K562 (cell line): ENCODE data around the gene IGF1R. TPM values are rescaled to one million over a fixed set of nuclear protein-coding genes. Genes with fewer than 3 reads are reported as not detected.

Experiments
- ATAC-seq: fragments of 200-7000 bp; cut with Tn5 transposase; 3 replicates; pipeline ENCODE4 v1.9.1; 2020; ENCODE audit warnings: moderate library complexity
- BruUV-seq: library from RNA; stranded (reverse); fragments of 400-500 nt; replicated peaks from 2 replicates; lab custom pipeline; 2021; lab: Mats Ljungman, UMichigan
- CTCF ChIA-PET: fragments of 300-600 bp; formaldehyde crosslinking; extraction: SDS; loops from one replicate; lab custom pipeline; 2021; ENCODE audit warnings: low intra/inter-chr PET ratio; lab: Yijun Ruan, JAX
- POLR2A ChIA-PET: fragments of 300-600, 350-650 bp; sonication (Branson Sonifier 250); formaldehyde crosslinking; extraction: SDS; loops from one replicate; lab custom pipeline; 2021; ENCODE audit warnings: antibody characterized with exemption, inconsistent platforms; lab: Yijun Ruan, JAX
- DNase-seq, 4 experiments: peaks; one replicate each; pipeline versions ENCODE4 v3.0.0 to v3.0.0-alpha.2; 2011 to 2018; ENCODE audit warnings: low spot score in 3 of 4, mixed read lengths in 3 of 4; ENCODE audit errors: extremely low read depth in 1 of 4
- FAIRE-seq: peaks from 2 replicates; lab custom pipeline; 2011; peaks lifted over from hg19 to GRCh38; lab: Jason Lieb, UNC
- H2AFZ ChIP-seq: 2 replicates; pipeline ENCODE4 v1.6.0; 2011; ENCODE audit warnings: low read depth, low read length, control low read depth, inconsistent platforms
- H3K27ac ChIP-seq: fragments of 200-600 bp; 3 replicates; pipeline ENCODE4 v1.8.0; 2011; ENCODE audit warnings: low read depth, mild to moderate bottlenecking, control low read depth, inconsistent platforms, low read length, moderate library complexity, mixed read lengths; ENCODE audit errors: extremely low read depth
- H3K27me3 ChIP-seq, 2 experiments: fragments of 300-600 bp in 1 of 2; 2 replicates in 1 of 2; 3 replicates in 1 of 2; pipeline versions ENCODE4 v1.6.0 to v1.8.0; 2011; ENCODE audit warnings: inconsistent platforms in 2 of 2, low read length in 2 of 2, mild to moderate bottlenecking in 1 of 2, mixed read lengths in 1 of 2, moderate library complexity in 1 of 2; ENCODE audit not compliant: control insufficient read depth in 2 of 2, insufficient read depth in 2 of 2
- H3K36me3 ChIP-seq: fragments of 300-600 bp; 3 replicates; pipeline ENCODE4 v1.8.0; 2011; ENCODE audit warnings: mild to moderate bottlenecking, low read length, inconsistent platforms; ENCODE audit not compliant: control insufficient read depth, insufficient read depth
- H3K4me1 ChIP-seq, 2 experiments: fragments of 200-600 bp in 1 of 2; replicated peaks in 1 of 2; 2 replicates in 1 of 2; 3 replicates in 1 of 2; pipeline versions ENCODE4 v1.5.1 to v1.8.0; 2011; ENCODE audit warnings: inconsistent platforms in 2 of 2, low read length in 2 of 2, mild to moderate bottlenecking in 1 of 2, mixed read lengths in 1 of 2, moderate library complexity in 1 of 2; ENCODE audit not compliant: control insufficient read depth in 2 of 2, insufficient read depth in 2 of 2
- H3K4me2 ChIP-seq: 2 replicates; pipeline ENCODE4 v1.6.1; 2011; ENCODE audit warnings: low read length, control low read depth, inconsistent platforms, mixed read lengths; ENCODE audit not compliant: insufficient read depth
- H3K4me3 ChIP-seq: fragments of 200-600 bp; sonication (generic), shearing (Covaris generic); 2 replicates; pipeline ENCODE4 v1.5.1; 2016; ENCODE audit warnings: control low read depth, inconsistent platforms
- H3K79me2 ChIP-seq: fragments of 200-600 bp; 3 replicates; pipeline ENCODE4 v1.8.0; 2011; ENCODE audit warnings: low read length, inconsistent platforms; ENCODE audit not compliant: control insufficient read depth, insufficient read depth
- H3K9ac ChIP-seq, 2 experiments: 2 replicates each; pipeline versions ENCODE4 v1.6.0 to v1.6.1; 2011; ENCODE audit warnings: low read depth in 2 of 2, low read length in 2 of 2, control low read depth in 1 of 2, inconsistent platforms in 1 of 2, mild to moderate bottlenecking in 1 of 2, mixed read lengths in 1 of 2; ENCODE audit not compliant: insufficient read depth in 1 of 2
- H3K9me1 ChIP-seq: one replicate; pipeline ENCODE4 v1.6.0; 2011; ENCODE audit warnings: inconsistent platforms, mild to moderate bottlenecking, low read length, moderate library complexity; ENCODE audit not compliant: control insufficient read depth, insufficient read depth
- H3K9me3 ChIP-seq: replicated peaks from 2 replicates; pipeline ENCODE4 v1.5.1; 2011; ENCODE audit warnings: low read depth, low read length, inconsistent platforms; ENCODE audit not compliant: control insufficient read depth, insufficient read depth
- H4K20me1 ChIP-seq: replicated peaks from 2 replicates; pipeline ENCODE4 v1.6.1; 2011; ENCODE audit warnings: low read length, inconsistent platforms, mixed read lengths; ENCODE audit not compliant: control insufficient read depth, insufficient read depth
- E2F5 ChIP-seq: sonication (generic); formaldehyde crosslinking; IDR thresholded peaks from 2 replicates; pipeline ENCODE4 v1.8.0; 2022; ENCODE audit warnings: mild to moderate bottlenecking, missing genetic modification reagents
- ETS2 ChIP-seq: IDR thresholded peaks from 2 replicates; pipeline ENCODE4 v1.6.1; 2016; ENCODE audit warnings: borderline replicate concordance, missing genetic modification characterization, mild to moderate bottlenecking, moderate library complexity, missing compliant biosample characterization; ENCODE audit not compliant: poor library complexity, severe bottlenecking
- MYC ChIP-seq, 2 experiments: fragments of 250-450 bp in 1 of 2; sonication (Bioruptor Pico) in 1 of 2; IDR thresholded peaks; 2 replicates each; pipeline versions ENCODE4 v1.5.1 to v1.6.1; 2012 to 2021; ENCODE audit warnings: low read depth in 2 of 2, borderline replicate concordance in 1 of 2, improper control_type of control experiment in 1 of 2, low read length in 1 of 2, mild to moderate bottlenecking in 1 of 2, moderate library complexity in 1 of 2
- NR4A1 ChIP-seq, 2 experiments: fragments of 250-450 bp in 1 of 2; fragments of 450-650 bp in 1 of 2; sonication (Bioruptor Pico) in 1 of 2; IDR thresholded peaks; 2 replicates each; pipeline versions ENCODE4 v1.4.0 to v1.6.1; 2016 to 2020; ENCODE audit warnings: mild to moderate bottlenecking in 2 of 2, missing compliant biosample characterization in 1 of 2, missing genetic modification characterization in 1 of 2, moderate library complexity in 1 of 2
- ZNF232 ChIP-seq: sonication (generic); formaldehyde crosslinking; IDR thresholded peaks from 2 replicates; pipeline ENCODE4 v1.8.0; 2022; ENCODE audit warnings: mild to moderate bottlenecking, missing genetic modification reagents
- ZNF239 ChIP-seq: fragments of 250-450 bp; sonication (Bioruptor Pico); IDR thresholded peaks from 2 replicates; pipeline ENCODE4 v1.4.0; 2020; ENCODE audit warnings: mild to moderate bottlenecking
- ZNF696 ChIP-seq: fragments of 250-450 bp; sonication (Bioruptor Pico); conservative IDR thresholded peaks from 2 replicates; pipeline ENCODE4 v1.4.0; 2020; ENCODE audit warnings: mild to moderate bottlenecking, moderate library complexity
- WGBS: fragments of 100-300 bp; shearing (Covaris generic); methylation state at CpG from one replicate; pipeline ENCODE4 v1.1.6; 2016; ENCODE audit warnings: low coverage, mixed read lengths; ENCODE audit not compliant: insufficient coverage; ENCODE audit errors: missing lambda C conversion rate; 5-methylcytosine and 5-hydroxymethylcytosine counted together
- in situ Hi-C: fragments of 300-500 bp; cut with MboI; formaldehyde crosslinking; loops from 4 replicates; pipeline ENCODE4 v1.15.0; 2018; ENCODE audit warnings: inconsistent platforms, mixed read lengths
- intact Hi-C: fragments of 100-400 bp; cut with micrococcal nuclease; formaldehyde crosslinking; loops from 2 replicates; pipeline ENCODE4 v1.14.2; 2022
- polyA plus RNA-seq, 8 experiments: library from polyadenylated mRNA; depleted of rRNA in 4 of 8; stranded (reverse) in 5 of 8; unstranded in 3 of 8; fragments of >200 nt; fragmentation: Nextera tagmentation in 2 of 8; fragmentation: Illumina TruSeq in 1 of 8; extraction: Ambion mirVana in 2 of 8; extraction: Trizol in 1 of 8; gene quantifications; 2 replicates each; pipeline versions ENCODE4 v1.2.1 to v1.2.3, GENCODE V29; 2011 to 2014; ENCODE audit warnings: inconsistent platforms in 1 of 8, missing spikeins in 1 of 8
- total RNA-seq, 7 experiments: library from RNA; depleted of rRNA in 6 of 7; stranded (reverse); fragments of >200 nt in 6 of 7; fragmentation: Illumina TruSeq in 2 of 7; extraction: Trizol in 2 of 7; gene quantifications; 2 replicates each; pipeline versions ENCODE4 v1.2.1 to v1.2.3, GENCODE V29; 2011 to 2021; ENCODE audit warnings: low replicate concordance in 1 of 7

The IGF1R gene
- total and polyA plus RNA-seq, 9 of the 15 experiments (the other 6 are each of a cell fraction or from before 2014, with no cell fraction given), result 0.35 to 8.0 (median 1.6) TPM

- in situ Hi-C loops, result no loop called here
- DNase-seq, result no peak
These were observed 2.7 kb downstream of the IGF1R start for GRCh38 chr15:98651036-98651481.

More at GRCh38 chr15:98651036-98651481, 2.7 kb downstream of the IGF1R start:
- WGBS, result 57% methylated on average over 22 of the region's 28 CpGs
- Histone ChIP-seq H3K9ac (no peak overlapping the region), H4K20me1 (no peaks in the 10 kb centered on the region; the same call in 1 of the 2 replicates), H3K4me2 (no peak overlapping the region), H2AFZ (no peak overlapping the region), H3K27me3 (peaks cover 2 to 23% of the 10 kb centered on the region in 2 experiments; a peak in 4 of 5 replicates), H3K4me1 (peaks cover 3 to 30% of the 10 kb centered on the region in 2 experiments; a peak in 4 of 5 replicates), H3K4me3 (no peak overlapping the region), H3K27ac (no peak overlapping the region), H3K79me2 (no peaks in the 10 kb centered on the region), H3K9me3 (no peaks in the 10 kb centered on the region), H3K36me3 (no peaks in the 10 kb centered on the region), H3K9me1 (no peaks in the 10 kb centered on the region)
- TF ChIP-seq ZNF239 (CRISPR knock-in tag) (no peak), E2F5 (CRISPR knock-in tag) (no peak), MYC (IDR thresholded peaks at IDR 0.05; ENCODE audit: low read depth, low read length) (no peak), MYC (CRISPR knock-in tag; IDR thresholded peaks at IDR 0.05; ENCODE audit: borderline replicate concordance, low read depth) (no peak), ZNF232 (CRISPR knock-in tag) (no peak), ZNF696 (CRISPR knock-in tag) (no peak), ETS2 (tag) (no peak), NR4A1 (CRISPR knock-in tag; IDR thresholded peaks at IDR 0.05) (no peak), NR4A1 (tag; IDR thresholded peaks at IDR 0.05) (no peak)
- BruUV-seq, result no TSS peak
- ChIA-PET POLR2A (no interaction called here), CTCF (no interaction called here)
- FAIRE-seq (no peak), ATAC-seq (no peak)
- intact Hi-C loops, result loop anchor here (10.0 kb wide), 1 partner anchor 424 kb away; no protein-coding TSS in a partner anchor
